ENCODE results near the gene TCF3.
"Not testable (repeated sequence)": the region's sequence is repeated elsewhere in the genome, so short reads cannot be mapped to it uniquely, and the experiment has no call there.

TCF3 gene

GRCh38 chr19:1652471-1653299 is at the start of gene TCF3:
Gene TCF3 (minus strand): TSS chr19:1652615. CDS start chr19:1650248, 2,367 bp downstream.
- peak; percentile 91 to 99 for DNase-seq

GRCh38 chr19:1700733-1701663 is 48.6 kb upstream of the TCF3 start:
- no peak for DNase-seq

- no peak for DNase-seq
These were observed 47.8 kb upstream of the TCF3 start for GRCh38 chr19:1699998-1700732.

- DNase-seq, result no peak
These were observed 47.0 kb upstream of the TCF3 start for GRCh38 chr19:1699386-1699785.

GRCh38 chr19:1698636-1699035 is 46.2 kb upstream of the TCF3 start:
- DNase-seq, result no peak

GRCh38 chr19:1695481-1695880 is 43.1 kb upstream of the TCF3 start:
- DNase-seq, result not testable (repeated sequence)

- DNase-seq, result no peak
These were observed 39.3 kb upstream of the TCF3 start for GRCh38 chr19:1691589-1692290.

GRCh38 chr19:1690699-1691307 is 38.4 kb upstream of the TCF3 start:
- DNase-seq, result peak in 1 of 2 donors; percentile 8

- DNase-seq, result not testable (repeated sequence)
These were observed 33.4 kb upstream of the TCF3 start for GRCh38 chr19:1685785-1686184.

GRCh38 chr19:1685046-1685445 is 32.6 kb upstream of the TCF3 start:
- no peak for DNase-seq

GRCh38 chr19:1684573-1684912 is 32.1 kb upstream of the TCF3 start:
- DNase-seq, result no peak

GRCh38 chr19:1683869-1684572 is 31.6 kb upstream of the TCF3 start:
- DNase-seq, result no peak

- DNase-seq, result no peak
These were observed 28.6 kb upstream of the TCF3 start for GRCh38 chr19:1680976-1681375.

- no peak for DNase-seq
These were observed 25.7 kb upstream of the TCF3 start for GRCh38 chr19:1678073-1678472.

GRCh38 chr19:1676351-1677266 is 24.2 kb upstream of the TCF3 start:
- no peak for DNase-seq

GRCh38 chr19:1675633-1676350 is 23.4 kb upstream of the TCF3 start:
- no peak for DNase-seq

- DNase-seq, result no peak
These were observed 21.9 kb upstream of the TCF3 start for GRCh38 chr19:1674293-1674679.

GRCh38 chr19:1673645-1674292 is 21.4 kb upstream of the TCF3 start:
- no peak for DNase-seq
